Measurements from ENCODE around the gene PPP6R2.
"Not testable (repeated sequence)": the region's sequence is repeated elsewhere in the genome, so short reads cannot be mapped to it uniquely, and the experiment has no call there.

PPP6R2 gene

GRCh38 chr22:50406416-50407170 lies 63.5 kb downstream of the PPP6R2 start:
- DNase-seq = no peak

DNA sequence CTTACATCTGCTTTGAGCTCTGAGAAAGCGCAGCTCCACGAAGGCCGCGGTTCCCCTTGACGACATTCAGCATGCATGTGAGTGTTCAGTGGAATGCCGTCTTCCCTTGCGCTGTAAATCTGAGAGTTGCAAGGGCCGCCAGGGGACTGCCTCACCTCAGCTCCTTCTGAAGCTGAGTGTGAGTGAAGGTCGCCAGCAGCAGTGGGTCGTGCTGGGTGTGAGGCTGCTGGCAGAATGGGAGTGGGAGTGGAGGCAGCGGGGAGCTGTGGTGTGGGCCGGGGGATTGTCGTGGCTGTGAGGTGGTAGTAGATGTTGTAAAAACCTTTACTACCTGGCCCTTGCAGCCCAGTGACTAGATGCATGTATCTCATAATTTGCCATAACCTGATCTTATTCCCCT lies 65.2 kb downstream of the PPP6R2 start:
- no peak for DNase-seq

DNA sequence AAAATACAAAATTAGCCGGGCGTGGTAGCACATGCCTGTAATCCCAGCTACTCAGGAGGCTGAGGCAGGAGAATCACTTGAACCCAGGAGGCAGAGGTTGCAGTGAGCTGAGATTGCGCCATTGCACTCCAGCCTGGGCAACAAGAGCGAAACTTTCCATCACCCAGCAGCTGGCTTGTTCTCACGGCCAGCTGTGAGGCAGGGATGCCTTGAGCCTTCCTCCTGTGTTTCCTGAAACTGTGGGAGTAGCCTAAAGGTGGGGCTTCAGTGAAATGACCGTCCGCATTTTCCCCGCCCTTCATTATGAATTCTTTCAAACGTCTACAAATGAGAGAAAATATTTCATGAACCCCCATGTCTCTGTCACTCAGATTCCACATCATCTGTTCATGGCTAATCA lies 65.8 kb downstream of the PPP6R2 start:
- DNase-seq = not testable (repeated sequence)

DNA sequence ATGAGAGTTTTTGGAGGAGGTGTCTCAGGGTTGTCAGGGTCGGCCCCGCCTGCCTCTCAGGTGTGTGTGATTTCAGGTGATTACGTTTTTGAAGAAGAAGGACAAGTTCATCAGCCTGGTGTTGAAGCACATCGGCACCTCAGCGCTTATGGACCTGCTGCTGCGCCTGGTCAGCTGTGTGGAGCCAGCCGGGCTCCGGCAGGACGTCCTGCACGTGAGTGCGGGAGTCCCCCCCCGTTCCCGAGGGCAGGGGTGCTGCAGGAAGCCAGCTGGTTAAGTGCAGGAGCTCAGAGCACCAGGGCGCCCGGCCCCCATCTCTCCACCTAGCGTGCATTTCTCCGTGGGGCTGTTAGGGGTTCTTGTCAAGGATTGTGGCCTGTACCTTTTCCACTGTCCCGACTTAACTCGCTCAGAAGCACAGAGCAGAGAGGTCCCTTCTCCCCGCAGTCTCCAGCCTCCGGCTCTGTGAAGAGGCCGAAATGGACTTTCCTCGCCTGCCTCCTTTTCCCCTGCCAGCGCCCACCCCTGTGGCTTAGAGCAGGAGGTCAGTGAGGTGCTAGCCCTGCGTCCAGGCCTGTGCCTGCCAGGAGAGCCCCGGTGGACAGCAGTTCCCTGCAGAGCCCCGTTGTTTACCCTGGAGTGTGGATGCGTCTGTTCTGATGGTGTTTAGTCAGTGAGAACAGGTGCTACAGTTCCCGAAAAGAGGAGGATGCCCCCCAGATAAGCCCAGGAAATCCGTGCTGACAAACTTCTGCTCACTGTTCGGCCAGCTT lies 71.5 kb downstream of the PPP6R2 start:
- no peak for DNase-seq

DNA sequence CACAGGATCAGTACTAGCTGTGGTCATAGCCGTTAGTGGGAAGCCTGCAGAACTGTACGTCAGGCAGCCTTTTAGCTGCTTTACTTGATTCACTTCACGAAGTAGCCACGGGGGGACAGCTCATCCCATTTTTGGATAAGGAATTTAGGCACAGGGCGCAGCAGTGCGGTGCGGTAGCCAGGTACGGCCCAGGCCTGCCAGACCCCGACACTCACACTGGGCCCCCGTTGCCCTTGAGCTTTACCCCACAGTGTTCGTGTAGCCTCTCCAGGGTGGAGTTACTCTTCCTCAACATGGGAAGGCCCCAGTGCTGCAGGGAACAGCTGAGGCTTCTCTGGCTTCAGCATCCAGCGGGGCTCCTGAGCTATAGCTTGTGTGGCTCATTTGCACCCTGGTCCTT lies 72.3 kb downstream of the PPP6R2 start:
- no peak for DNase-seq

GRCh38 chr22:50416996-50417395 lies 73.9 kb downstream of the PPP6R2 start:
- no peak for DNase-seq

DNA sequence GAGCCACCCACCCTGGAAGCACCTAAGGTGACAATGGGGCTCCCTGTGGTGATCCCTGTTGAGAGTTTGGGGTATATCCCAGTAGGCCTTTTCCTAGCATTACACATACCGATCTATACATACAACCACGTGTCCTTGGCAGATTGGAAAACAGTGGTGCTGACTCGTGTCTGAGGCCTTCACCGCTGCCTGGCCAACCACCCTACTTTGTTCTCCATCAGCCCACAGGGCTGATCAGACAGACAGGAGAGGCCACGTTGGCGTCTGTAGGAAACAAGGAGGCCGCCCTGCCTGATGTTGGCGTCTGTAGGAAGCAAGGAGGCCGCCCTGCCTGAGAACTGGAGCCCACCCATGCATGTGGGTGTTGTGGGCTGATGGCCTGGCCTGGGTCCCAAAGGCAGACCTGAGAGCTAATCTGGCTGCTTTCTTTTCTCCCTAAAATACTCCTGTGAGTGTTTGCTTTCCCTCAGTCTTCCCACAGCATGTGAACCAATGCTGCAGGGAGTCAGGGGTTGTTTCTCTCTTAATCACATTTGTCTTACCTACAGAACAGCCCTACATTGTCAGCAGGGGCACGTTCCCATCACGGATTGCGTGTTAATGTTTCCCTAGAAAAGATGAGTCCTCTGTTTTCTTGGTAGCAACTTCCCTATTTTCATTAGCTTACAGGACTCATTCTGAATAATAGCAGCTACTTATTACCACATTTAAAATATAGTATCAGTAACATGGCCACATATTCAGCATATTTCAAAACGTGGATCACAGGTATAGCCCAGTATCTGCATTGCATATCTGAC lies 74.5 kb downstream of the PPP6R2 start:
- DNase-seq = no peak

- DNase-seq = no peak
These were observed 75.5 kb downstream of the PPP6R2 start for GRCh38 chr22:50418624-50419023.

DNA sequence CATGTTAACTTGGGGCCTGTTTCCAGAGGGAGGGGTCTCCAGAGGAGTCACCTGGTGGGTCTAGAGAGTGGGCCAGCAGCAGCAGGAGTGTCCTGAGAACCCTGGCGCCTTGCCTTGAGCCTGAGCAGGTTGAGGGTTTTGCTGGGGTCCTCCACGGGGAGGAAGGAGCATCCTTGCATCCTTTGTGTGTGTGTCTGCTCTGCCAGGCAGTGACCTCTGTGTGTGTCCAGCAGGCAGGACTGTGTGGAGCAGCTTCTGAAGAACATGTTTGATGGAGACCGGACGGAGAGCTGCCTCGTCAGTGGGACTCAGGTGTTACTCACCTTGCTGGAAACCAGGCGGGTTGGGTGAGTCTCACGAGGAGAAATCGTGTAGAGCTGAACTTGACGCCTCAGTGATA lies 76.0 kb downstream of the PPP6R2 start:
- DNase-seq = no peak

- DNase-seq = no peak
These were observed 76.9 kb downstream of the PPP6R2 start for GRCh38 chr22:50420015-50420414.

GRCh38 chr22:50420581-50420980 lies 77.5 kb downstream of the PPP6R2 start:
- DNase-seq = no peak

GRCh38 chr22:50422046-50422445 lies 78.9 kb downstream of the PPP6R2 start:
- DNase-seq = no peak

GRCh38 chr22:50422961-50423815 lies 80.1 kb downstream of the PPP6R2 start:
- DNase-seq = no peak

- DNase-seq = no peak
These were observed 80.8 kb downstream of the PPP6R2 start for GRCh38 chr22:50423956-50424355.

DNA sequence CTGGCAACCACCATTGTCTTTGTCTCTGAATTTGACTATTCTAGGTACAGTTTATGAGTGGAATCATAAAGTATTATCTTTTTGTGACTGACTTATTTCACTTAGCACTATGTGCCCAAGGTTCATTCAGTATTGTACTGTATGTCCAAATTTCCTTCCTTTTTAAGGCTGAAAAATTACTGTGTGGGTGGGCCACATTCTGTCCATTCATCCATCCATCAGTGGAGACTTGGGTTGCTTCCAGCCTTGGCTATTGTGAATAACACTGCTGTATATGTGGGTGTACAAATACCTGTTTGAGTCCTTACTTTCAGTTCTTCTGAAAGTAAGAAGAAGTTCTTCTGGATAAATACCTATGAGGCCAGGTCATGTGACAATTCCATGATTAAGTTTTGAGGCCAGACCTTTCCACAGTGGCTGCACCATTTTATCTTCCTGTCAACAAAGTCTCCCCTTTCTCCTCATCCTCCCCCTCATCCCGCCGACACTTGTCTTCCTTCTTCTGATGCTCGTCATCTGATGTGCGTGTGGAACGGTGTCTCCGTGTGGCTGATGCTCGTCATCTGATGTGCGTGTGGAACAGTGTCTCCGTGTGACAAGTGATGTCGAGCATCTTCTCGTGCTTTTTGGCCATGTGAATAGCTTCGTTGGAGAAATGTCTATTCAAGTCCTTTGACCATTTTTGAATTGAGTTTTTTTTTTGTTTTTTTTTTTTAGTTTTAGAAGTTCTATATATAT lies 82.2 kb downstream of the PPP6R2 start:
- DNase-seq = no peak

GRCh38 chr22:50432131-50432876 lies 89.2 kb downstream of the PPP6R2 start:
- DNase-seq = no peak

DNA sequence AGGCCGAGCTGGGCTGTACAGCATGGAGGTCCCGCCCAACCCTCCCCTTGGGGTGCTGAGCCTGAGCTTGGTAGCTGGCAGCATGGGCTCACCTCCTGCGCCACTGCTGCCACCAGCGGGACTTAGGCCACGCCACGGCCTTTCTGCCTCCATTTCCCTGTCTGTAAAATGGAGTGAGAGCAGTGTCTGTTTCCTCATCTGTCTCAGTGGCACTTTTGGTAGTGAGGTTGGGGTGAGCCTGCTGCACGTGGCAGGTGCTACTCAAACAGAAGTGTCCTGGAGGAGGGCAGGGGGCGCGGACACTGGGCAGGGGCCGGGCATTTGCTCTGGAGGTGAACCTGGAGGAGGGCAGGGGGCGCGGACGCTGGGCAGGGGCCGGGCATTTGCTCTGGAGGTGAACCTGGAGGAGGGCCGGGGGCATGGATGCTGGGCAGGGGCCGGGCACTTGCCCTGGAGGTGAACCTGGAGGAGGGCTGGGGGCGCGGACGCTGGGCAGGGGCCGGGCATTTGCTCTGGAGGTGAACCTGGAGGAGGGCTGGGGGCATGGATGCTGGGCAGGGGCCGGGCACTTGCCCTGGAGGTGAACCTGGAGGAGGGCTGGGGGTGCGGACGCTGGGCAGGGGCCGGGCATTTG lies 89.9 kb downstream of the PPP6R2 start:
- not testable (repeated sequence) for DNase-seq

DNA sequence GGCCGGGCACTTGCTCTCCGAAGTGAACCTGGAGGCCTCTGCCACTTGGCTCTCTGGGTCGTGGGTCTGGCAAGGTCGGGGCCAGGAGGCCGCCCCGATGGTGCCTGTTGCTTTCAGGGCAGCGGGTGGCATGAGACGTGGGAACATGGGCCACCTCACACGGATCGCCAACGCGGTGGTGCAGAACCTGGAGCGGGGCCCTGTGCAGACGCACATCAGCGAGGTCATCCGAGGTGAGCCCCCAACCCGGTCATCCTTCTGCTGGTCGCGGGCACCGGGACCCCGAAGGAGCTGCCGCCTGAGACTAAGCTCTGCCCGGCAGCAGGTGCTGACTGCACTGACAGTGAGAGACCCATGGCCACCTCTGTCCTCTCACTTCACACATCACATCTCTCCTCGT lies 91.7 kb downstream of the PPP6R2 start:
- no peak for DNase-seq

- DNase-seq = no peak
These were observed 92.3 kb downstream of the PPP6R2 start for GRCh38 chr22:50435291-50436014.
